GM12878 (cell line): ENCODE results near the gene BAIAP2L1. TPM values are rescaled to one million over a fixed set of nuclear protein-coding genes. Genes with fewer than 3 reads are reported as not detected.

ENCODE experiments used
- ATAC-seq: fragments of 200-7000 bp; cut with Tn5 transposase; 3 replicates; pipeline ENCODE4 v1.9.1; 2020; ENCODE audit warnings: mild to moderate bottlenecking, moderate library complexity
- BruUV-seq: library from RNA; stranded (reverse); fragments of 400-500 nt; replicated peaks from 2 replicates; lab custom pipeline; 2021; lab: Mats Ljungman, UMichigan
- CTCF ChIA-PET: fragments of 300-600 bp; sonication (Branson Sonifier 250); formaldehyde crosslinking; extraction: SDS; loops from one replicate; lab custom pipeline; 2021; ENCODE audit warnings: inconsistent platforms; lab: Yijun Ruan, JAX
- POLR2A ChIA-PET: fragments of 350-600 bp; formaldehyde crosslinking; extraction: SDS; loops from one replicate; lab custom pipeline; 2021; ENCODE audit warnings: inconsistent platforms; lab: Charles Lee
- RAD21 ChIA-PET: fragments of 300-600 bp; sonication (Branson Sonifier 250); formaldehyde crosslinking; loops from one replicate; lab custom pipeline; 2023; ENCODE audit warnings: antibody characterized with exemption; ENCODE audit not compliant: unreplicated experiment; lab: Charles Lee
- SMC1A ChIA-PET: fragments of 300-600 bp; sonication (Branson Sonifier 250); formaldehyde crosslinking; loops from one replicate; lab custom pipeline; 2023; ENCODE audit not compliant: unreplicated experiment, uncharacterized antibody; lab: Charles Lee
- DNase-seq: peaks from one replicate; pipeline ENCODE4 v3.0.0-alpha.2; 2011; ENCODE audit warnings: low read depth, low spot score
- FAIRE-seq: peaks from 3 replicates; lab custom pipeline; 2011; peaks lifted over from hg19 to GRCh38; lab: Jason Lieb, UNC
- H2AFZ ChIP-seq: 2 replicates; pipeline ENCODE4 v1.6.0; 2011; ENCODE audit warnings: low read depth, low read length, control low read depth; ENCODE audit not compliant: control insufficient read depth
- H3K27ac ChIP-seq: 2 replicates; pipeline ENCODE4 v1.5.1; 2011; ENCODE audit warnings: control low read depth; ENCODE audit not compliant: control insufficient read depth, insufficient read depth
- H3K27me3 ChIP-seq, 2 experiments: replicated peaks in 1 of 2; 2 replicates each; pipeline versions ENCODE4 v1.6.0 to v1.6.1; 2011; ENCODE audit warnings: low read length in 1 of 2; ENCODE audit not compliant: control insufficient read depth in 2 of 2, insufficient read depth in 2 of 2
- H3K36me3 ChIP-seq, 2 experiments: 2 replicates each; pipeline ENCODE4 v1.5.1; 2011; ENCODE audit warnings: low read length in 1 of 2; ENCODE audit not compliant: control insufficient read depth in 2 of 2, insufficient read depth in 2 of 2
- H3K4me1 ChIP-seq: 2 replicates; pipeline ENCODE4 v1.6.1; 2011; ENCODE audit warnings: mild to moderate bottlenecking, low read length, moderate library complexity, mixed read lengths; ENCODE audit not compliant: control insufficient read depth, insufficient read depth
- H3K4me2 ChIP-seq: 2 replicates; pipeline ENCODE4 v1.6.0; 2011; ENCODE audit warnings: control low read depth; ENCODE audit not compliant: control insufficient read depth, insufficient read depth
- H3K4me3 ChIP-seq: fragments of 200-600 bp; sonication (generic); 2 replicates; pipeline ENCODE4 v1.5.1; 2016
- H3K79me2 ChIP-seq: 2 replicates; pipeline ENCODE4 v1.6.0; 2011; ENCODE audit warnings: low read length; ENCODE audit not compliant: control insufficient read depth, insufficient read depth
- H3K9ac ChIP-seq: 2 replicates; pipeline ENCODE4 v1.8.0; 2011; ENCODE audit warnings: low read length, control low read depth, mixed read lengths; ENCODE audit not compliant: control insufficient read depth, insufficient read depth
- H3K9me3 ChIP-seq: replicated peaks from 3 replicates; pipeline ENCODE4 v1.5.1; 2011; ENCODE audit warnings: mild to moderate bottlenecking, low read length; ENCODE audit not compliant: control insufficient read depth, insufficient read depth
- H4K20me1 ChIP-seq: 2 replicates; pipeline ENCODE4 v1.6.0; 2011; ENCODE audit not compliant: control insufficient read depth, insufficient read depth
- BHLHE40 ChIP-seq, 2 experiments: fragments of 450-650 bp in 1 of 2; IDR thresholded peaks; 2 replicates each; pipeline ENCODE4 v1.6.1; 2011 to 2017; ENCODE audit warnings: low read depth in 2 of 2, borderline replicate concordance in 1 of 2, improper control_type of control experiment in 1 of 2, low read length in 1 of 2, mild to moderate bottlenecking in 1 of 2
- CEBPB ChIP-seq, 2 experiments: fragments of 150-350 bp in 1 of 2; IDR thresholded peaks; 2 replicates each; pipeline ENCODE4 v1.6.1; 2012 to 2014; ENCODE audit warnings: low read depth in 2 of 2, low read length in 2 of 2, borderline replicate concordance in 1 of 2, inconsistent platforms in 1 of 2
- CREM ChIP-seq: IDR thresholded peaks from 2 replicates; pipeline ENCODE4 v1.6.1; 2014; ENCODE audit warnings: antibody characterized with exemption, low read depth
- E2F4 ChIP-seq: IDR thresholded peaks from 2 replicates; pipeline ENCODE4 v1.6.1; 2012; ENCODE audit warnings: low read depth, low read length, improper control_type of control experiment
- EP300 ChIP-seq, 2 experiments: fragments of 150-350 bp in 1 of 2; IDR thresholded peaks; 2 replicates each; pipeline ENCODE4 v1.6.1; 2011 to 2012; ENCODE audit warnings: low read depth in 2 of 2, low read length in 2 of 2, borderline replicate concordance in 1 of 2, improper control_type of control experiment in 1 of 2, inconsistent platforms in 1 of 2; ENCODE audit not compliant: control insufficient read depth in 1 of 2
- HDAC2 ChIP-seq: fragments of 200-600 bp; sonication (generic); IDR thresholded peaks from 2 replicates; pipeline ENCODE4 v1.6.1; 2017
- MTA2 ChIP-seq: fragments of 450-650 bp; IDR thresholded peaks from 2 replicates; pipeline ENCODE4 v1.6.1; 2016; ENCODE audit warnings: low read depth, mild to moderate bottlenecking, moderate library complexity
- NBN ChIP-seq: fragments of 450-650 bp; IDR thresholded peaks from 2 replicates; pipeline ENCODE4 v1.6.1; 2016
- NFXL1 ChIP-seq: fragments of 450-650 bp; IDR thresholded peaks from 2 replicates; pipeline ENCODE4 v1.6.1; 2017; ENCODE audit warnings: antibody characterized with exemption, mild to moderate bottlenecking, borderline replicate concordance
- NFYA ChIP-seq: IDR thresholded peaks from 2 replicates; pipeline ENCODE4 v1.6.1; 2011; ENCODE audit warnings: low read depth, mild to moderate bottlenecking, low read length, improper control_type of control experiment, borderline replicate concordance
- POLR2AphosphoS5 ChIP-seq: IDR thresholded peaks from 2 replicates; pipeline ENCODE4 v1.6.1; 2011; ENCODE audit warnings: mild to moderate bottlenecking, low read length, inconsistent platforms
- RB1 ChIP-seq: fragments of 450-650 bp; formaldehyde crosslinking; IDR thresholded peaks from 2 replicates; pipeline ENCODE4 v1.6.1; 2017; ENCODE audit warnings: mild to moderate bottlenecking, borderline replicate concordance
- SMC3 ChIP-seq: IDR thresholded peaks from 2 replicates; pipeline ENCODE4 v1.6.1; 2011; ENCODE audit warnings: low read length, improper control_type of control experiment, borderline replicate concordance
- SUPT20H ChIP-seq: IDR thresholded peaks from 2 replicates; pipeline ENCODE4 v1.6.1; 2011; ENCODE audit warnings: low read depth, mild to moderate bottlenecking, low read length, moderate library complexity, borderline replicate concordance; ENCODE audit not compliant: control insufficient read depth
- ZBTB33 ChIP-seq: fragments of 450-650 bp; IDR thresholded peaks from 2 replicates; pipeline ENCODE4 v1.6.1; 2017; ENCODE audit warnings: mild to moderate bottlenecking
- ZBTB4 ChIP-seq: fragments of 450-650 bp; formaldehyde crosslinking; IDR thresholded peaks from 2 replicates; pipeline ENCODE4 v1.4.0; 2022; ENCODE audit warnings: mild to moderate bottlenecking, moderate library complexity
- ZNF384 ChIP-seq: IDR thresholded peaks from 2 replicates; pipeline ENCODE4 v1.6.1; 2012; ENCODE audit warnings: low read depth, mild to moderate bottlenecking, low read length, improper control_type of control experiment, borderline replicate concordance
- WGBS: methylation state at CpG from one replicate; pipeline ENCODE4 v1.1.6; 2016; ENCODE audit warnings: low lambda C conversion rate; ENCODE audit not compliant: insufficient replicate concordance, insufficient coverage; ENCODE audit errors: missing lambda C conversion rate; 5-methylcytosine and 5-hydroxymethylcytosine counted together
- in situ Hi-C: fragments of 300-500 bp; cut with MboI; formaldehyde crosslinking; loops from 9 replicates; pipeline ENCODE4 v1.14.3; 2018; ENCODE audit warnings: mixed read lengths
- intact Hi-C: fragments of 100-400 bp; cut with micrococcal nuclease; formaldehyde crosslinking; loops from one replicate; pipeline ENCODE4 v1.14.2; 2022; ENCODE audit not compliant: unreplicated experiment
- polyA plus RNA-seq, 11 experiments: library from polyadenylated mRNA; depleted of rRNA in 4 of 11; unstranded in 6 of 11; stranded (reverse) in 5 of 11; fragments of >200 nt; fragmentation: Nextera tagmentation in 4 of 11; fragmentation: Illumina TruSeq in 1 of 11; extraction: Ambion mirVana in 4 of 11; extraction: Trizol in 1 of 11; gene quantifications; 1 replicate in 1 of 11; 2 replicates in 10 of 11; pipeline versions ENCODE4 v1.2.1 to v1.2.3, GENCODE V29; 2011 to 2016; ENCODE audit warnings: inconsistent platforms in 2 of 11, missing spikeins in 2 of 11, low read depth in 1 of 11
- total RNA-seq, 4 experiments: library from RNA; depleted of rRNA in 3 of 4; stranded (reverse); fragments of >200 nt in 3 of 4; fragmentation: Illumina TruSeq in 1 of 4; extraction: Trizol in 1 of 4; gene quantifications; 2 replicates each; pipeline versions ENCODE4 v1.2.1 to v1.2.3, GENCODE V29; 2013 to 2021

BAIAP2L1 gene
- total and polyA plus RNA-seq, 10 of the 15 experiments (the other 5 are each of a cell fraction or from before 2014, with no cell fraction given) = 8.9 to 60.2 (median 35.7) TPM

- no peak overlapping the region for H3K9ac ChIP-seq
- in situ Hi-C loops = no loop called here
- H3K4me3 ChIP-seq = no peak overlapping the region
- DNase-seq = no peak
- no peak for FAIRE-seq
- ChIA-PET SMC1A (no interaction called here), POLR2A (no interaction called here), CTCF (no interaction called here), RAD21 (no interaction called here)
- peaks cover 0 to 7% of the 10 kb centered on the region in 2 experiments; a peak in 2 of 4 replicates for H3K36me3 ChIP-seq
- intact Hi-C loops = no loop called here
- no peaks in the 10 kb centered on the region for H3K79me2 ChIP-seq
- no peak overlapping the region for H2AFZ ChIP-seq
- ATAC-seq = no peak
- no peak overlapping the region for H3K27ac ChIP-seq
- no peaks in the 10 kb centered on the region for H3K27me3 ChIP-seq
- H3K4me2 ChIP-seq = no peak overlapping the region
- H4K20me1 ChIP-seq = no peaks in the 10 kb centered on the region
- no peaks in the 10 kb centered on the region for H3K9me3 ChIP-seq
- no peaks in the 10 kb centered on the region for H3K4me1 ChIP-seq
- no TSS peak for BruUV-seq
- TF ChIP-seq CREM (no peak), RB1 (no peak), SUPT20H (no peak), CEBPB (IDR thresholded peaks at IDR 0.05; ENCODE audit: borderline replicate concordance in 1 of 2, low read depth in 2 of 2, low read length in 2 of 2) (no peak), MTA2 (no peak), NFYA (no peak), SMC3 (no peak), NFXL1 (no peak), E2F4 (no peak), POLR2AphosphoS5 (no peak), ZBTB33 (no peak), HDAC2 (no peak), EP300 (IDR thresholded peaks at IDR 0.05; ENCODE audit: borderline replicate concordance in 1 of 2, control insufficient read depth in 1 of 2, low read depth in 2 of 2, low read length in 2 of 2) (no peak), ZNF384 (no peak), BHLHE40 (IDR thresholded peaks at IDR 0.05; ENCODE audit: borderline replicate concordance in 1 of 2, low read depth in 2 of 2, low read length in 1 of 2) (no peak), ZBTB4 (no peak), NBN (no peak)
- 95% methylated on average over 13 of the region's 13 CpGs for WGBS
Observed at GRCh38 chr7:98359395-98359794, 41.5 kb downstream of the BAIAP2L1 start.
